MM.1S (cell line): Measurements from ENCODE around the gene WFDC8.
"Not testable (repeated sequence)": the region's sequence is repeated elsewhere in the genome, so short reads cannot be mapped to it uniquely, and the experiment has no call there.

Experiments used
- CTCF ChIP-seq: fragments of 300-600 bp; sonication (generic); IDR thresholded peaks from 2 replicates; pipeline ENCODE4 v1.5.1; 2016; ENCODE audit warnings: antibody characterized with exemption, low read length, mixed read lengths
- EZH2phosphoT487 ChIP-seq: fragments of 300-600 bp; sonication (generic); IDR thresholded peaks from 2 replicates; pipeline ENCODE4 v1.6.1; 2018; ENCODE audit warnings: antibody characterized with exemption, low read length

- not testable (repeated sequence) for TF ChIP-seq CTCF, EZH2phosphoT487
Observed at GRCh38 chr20:45584294-45584693, 5.2 kb upstream of the WFDC8 start.
